GM18519 (cell line): Measurements from ENCODE around the gene FRAS1.

Experiments used
- ATAC-seq: cut with Tn5 transposase; IDR thresholded peaks from one replicate; pipeline ENCODE4 v1.9.1; 2021; ENCODE audit warnings: mild to moderate bottlenecking, moderate library complexity; ENCODE audit not compliant: unreplicated experiment, low FRiP score

The FRAS1 gene

GRCh38 chr4:78355306-78355705 is 298.2 kb downstream of the FRAS1 start:
- ATAC-seq = no peak

GRCh38 chr4:78356251-78356786 is 299.2 kb downstream of the FRAS1 start:
- ATAC-seq = no peak

- ATAC-seq = no peak
Measured at GRCh38 chr4:78357122-78357521, 300.0 kb downstream of the FRAS1 start.

- ATAC-seq = no peak
Measured at GRCh38 chr4:78360466-78360865, 303.3 kb downstream of the FRAS1 start.

GRCh38 chr4:78361621-78362120 is 304.5 kb downstream of the FRAS1 start:
- ATAC-seq = no peak

GRCh38 chr4:78362310-78362709 is 305.2 kb downstream of the FRAS1 start:
- no peak for ATAC-seq

GRCh38 chr4:78363031-78363570 is 306.0 kb downstream of the FRAS1 start:
- no peak for ATAC-seq

GRCh38 chr4:78369679-78370078 is 312.6 kb downstream of the FRAS1 start:
- no peak for ATAC-seq

- no peak for ATAC-seq
Measured at GRCh38 chr4:78370631-78371372, 313.7 kb downstream of the FRAS1 start.

- no peak for ATAC-seq
Measured at GRCh38 chr4:78372355-78372988, 315.3 kb downstream of the FRAS1 start.

GRCh38 chr4:78377555-78377954 is 320.4 kb downstream of the FRAS1 start:
- no peak for ATAC-seq

GRCh38 chr4:78379040-78379439 is 321.9 kb downstream of the FRAS1 start:
- no peak for ATAC-seq

GRCh38 chr4:78379991-78380729 is 323.0 kb downstream of the FRAS1 start:
- ATAC-seq = no peak

GRCh38 chr4:78386679-78387078 is 329.6 kb downstream of the FRAS1 start:
- no peak for ATAC-seq

GRCh38 chr4:78395642-78396041 is 338.5 kb downstream of the FRAS1 start:
- no peak for ATAC-seq

- no peak for ATAC-seq
Measured at GRCh38 chr4:78396613-78397291, 339.6 kb downstream of the FRAS1 start.

- ATAC-seq = no peak
Measured at GRCh38 chr4:78397292-78397630, 340.1 kb downstream of the FRAS1 start.

GRCh38 chr4:78409612-78410202 is 352.6 kb downstream of the FRAS1 start:
- no peak for ATAC-seq

GRCh38 chr4:78410225-78410624 is 353.1 kb downstream of the FRAS1 start:
- no peak for ATAC-seq

GRCh38 chr4:78410676-78411075 is 353.6 kb downstream of the FRAS1 start:
- ATAC-seq = no peak
